T-helper 9 cell (primary cell): Measurements from ENCODE around the gene GRK5.

Experiments
- DNase-seq: peaks from one replicate; pipeline ENCODE4 v3.0.0-alpha.2; 2020

GRK5 gene

DNA sequence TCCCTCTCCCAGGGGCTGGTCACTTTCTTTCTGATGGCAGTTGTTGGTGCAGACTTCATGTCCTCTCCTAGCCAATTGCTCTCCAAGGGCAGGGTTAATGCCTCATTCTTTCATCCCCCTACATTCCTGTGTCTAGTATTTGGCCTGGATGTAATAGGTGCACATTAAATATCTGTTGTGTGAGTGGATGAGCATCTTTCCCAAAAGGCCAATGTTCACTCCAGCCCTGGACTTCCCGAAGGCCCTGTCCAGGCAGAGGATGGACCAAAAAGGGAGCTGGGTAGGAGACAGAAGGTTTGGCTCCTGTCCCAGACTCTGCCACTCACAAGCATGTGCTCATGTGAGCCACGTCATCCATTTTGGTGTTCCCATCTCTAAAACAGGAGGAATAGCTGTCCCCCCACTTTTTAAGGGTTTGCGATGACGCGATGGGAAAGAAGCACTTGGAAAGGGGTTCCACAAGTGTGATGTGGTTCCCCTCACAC lies 287.7 kb downstream of the GRK5 start:
- DNase-seq = no peak

DNA sequence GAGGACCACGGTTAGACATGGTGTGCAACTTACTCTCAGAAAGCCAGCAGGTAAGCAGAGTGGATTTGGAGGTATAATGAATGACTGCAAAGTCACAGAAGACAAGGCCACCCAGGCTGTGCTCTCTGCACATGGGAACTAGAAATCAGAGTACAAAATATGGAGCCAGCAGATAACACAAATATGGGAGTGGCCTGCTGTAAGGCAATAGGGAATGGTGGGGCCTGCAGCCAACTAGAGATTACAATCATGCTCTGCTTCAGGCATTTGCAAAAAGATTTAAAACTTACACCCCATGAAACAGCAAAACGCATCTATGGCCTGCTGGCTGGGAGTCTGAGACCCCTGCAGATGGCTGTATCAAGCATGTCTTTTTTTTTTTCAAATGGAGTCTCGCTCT lies 288.2 kb downstream of the GRK5 start:
- DNase-seq = no peak

DNA sequence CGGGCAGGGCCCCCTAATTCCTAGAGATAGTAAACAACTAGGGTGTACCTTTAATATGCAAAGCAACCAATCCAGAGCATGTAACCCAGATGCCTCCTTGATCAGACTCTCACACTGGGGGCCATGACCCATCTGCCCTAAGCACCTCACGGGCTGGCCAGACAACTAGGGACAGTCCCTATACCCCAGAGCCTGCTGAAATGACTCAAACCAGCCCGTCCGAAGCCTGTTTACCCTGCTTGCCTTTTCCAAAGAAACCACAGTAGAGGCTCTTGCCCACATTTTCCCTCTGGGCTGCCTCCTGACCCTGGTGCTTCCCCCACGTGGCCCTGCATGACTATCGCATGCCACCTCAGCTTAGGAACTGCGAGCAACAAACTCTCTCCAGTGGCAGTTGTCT lies 288.9 kb downstream of the GRK5 start:
- DNase-seq = no peak

DNA sequence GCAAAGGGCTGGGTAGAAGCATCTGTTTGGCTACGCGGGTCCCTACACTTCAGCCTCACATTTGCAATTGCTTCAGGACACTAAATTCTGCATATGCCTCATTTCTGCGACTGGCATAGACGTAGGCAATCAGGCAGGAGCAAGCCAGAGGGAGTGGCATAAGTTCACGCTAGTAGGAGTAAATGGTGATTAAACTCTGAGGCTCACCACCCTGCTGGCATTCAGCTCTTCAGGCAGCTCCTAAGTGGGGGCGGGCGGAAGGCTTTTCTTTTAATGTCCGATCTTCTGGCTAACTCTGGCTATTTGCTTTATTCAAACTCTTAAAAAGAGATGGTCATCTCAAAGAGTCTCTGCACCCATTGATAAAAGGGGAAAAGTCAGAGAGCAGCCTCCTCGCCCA lies 289.9 kb downstream of the GRK5 start:
- no peak for DNase-seq

DNA sequence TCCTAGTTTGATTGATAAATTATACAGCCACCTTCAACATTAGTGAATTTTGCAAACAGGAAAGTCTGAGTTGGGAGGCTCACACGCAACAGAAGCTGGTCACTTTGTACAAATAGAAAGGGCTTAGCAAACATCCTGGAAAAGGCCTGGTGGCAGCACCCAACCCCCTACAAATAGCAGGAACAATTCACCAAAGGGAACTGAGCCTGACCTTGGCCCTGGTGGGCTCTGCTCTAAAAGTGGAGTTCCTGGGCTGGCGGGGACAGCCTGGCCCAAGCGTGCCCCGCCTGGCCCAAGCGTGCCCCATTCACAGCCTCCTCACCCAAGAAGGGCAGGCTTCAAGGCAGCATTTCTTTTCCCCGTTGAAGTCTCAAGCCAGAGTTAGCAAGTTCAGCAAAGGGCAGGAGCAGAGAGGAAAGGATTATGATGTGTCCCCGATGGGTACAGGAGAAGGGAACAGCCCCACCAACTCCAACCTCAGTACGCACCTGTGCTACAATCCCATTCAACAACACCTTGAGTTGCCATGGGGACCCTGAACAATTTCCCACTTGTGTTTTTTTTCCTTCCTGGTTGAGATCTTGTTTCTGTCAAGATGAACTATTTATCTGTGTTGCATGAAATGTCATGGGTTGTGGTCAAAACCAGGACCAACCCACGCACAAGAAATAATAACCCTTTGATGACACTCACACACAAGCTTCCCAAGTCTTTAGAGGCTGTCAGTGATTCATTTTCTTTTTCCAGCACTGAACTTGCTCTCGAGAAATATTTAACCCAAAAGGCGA lies 291.7 kb downstream of the GRK5 start:
- DNase-seq = no peak

DNA sequence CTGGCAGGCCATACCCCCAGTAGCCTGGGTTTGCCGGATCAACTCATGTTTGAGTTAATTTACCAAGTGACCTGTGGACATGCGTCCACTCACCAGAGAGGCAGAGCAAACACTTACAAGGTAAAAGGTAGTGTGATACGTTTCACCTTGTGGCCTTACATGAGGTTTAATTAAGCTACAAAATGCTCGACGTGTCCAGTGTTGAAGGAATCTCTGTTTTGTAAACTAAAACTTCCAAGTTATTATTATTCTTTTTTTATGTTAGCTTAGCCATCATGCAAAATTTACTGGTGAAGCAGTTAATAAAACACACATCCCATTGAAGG lies 292.3 kb downstream of the GRK5 start:
- DNase-seq = no peak

DNA sequence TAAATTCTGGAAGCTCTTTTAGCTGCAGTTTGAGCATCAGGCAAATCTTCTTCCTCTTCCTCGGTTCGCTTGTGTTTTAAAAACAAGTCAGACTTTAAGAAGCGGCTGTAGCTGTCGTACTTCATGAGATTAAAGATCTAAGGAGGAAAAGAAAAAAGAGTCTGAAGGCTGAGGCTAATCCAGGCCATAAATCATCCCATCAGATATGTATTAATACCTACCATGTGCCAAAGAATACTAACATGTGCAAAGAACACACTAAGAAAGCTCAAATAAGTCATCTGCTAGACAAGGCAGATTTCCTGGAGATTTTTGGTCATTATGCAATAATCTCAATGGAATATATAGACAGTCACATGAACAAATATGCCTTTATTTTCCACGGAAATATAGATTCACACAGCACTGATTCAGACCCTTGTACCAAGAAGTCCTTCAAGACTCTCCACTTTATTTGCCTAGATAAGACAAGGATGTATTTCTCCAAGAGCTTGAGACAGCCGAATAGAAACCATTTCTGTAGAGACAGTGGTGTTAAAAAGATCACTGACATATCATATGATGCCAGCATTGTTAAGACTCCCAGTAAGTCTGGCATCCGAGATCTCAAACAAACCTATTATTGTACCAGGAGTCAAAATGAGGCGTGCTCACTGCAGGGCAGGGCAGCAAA lies 292.9 kb downstream of the GRK5 start:
- no peak for DNase-seq

DNA sequence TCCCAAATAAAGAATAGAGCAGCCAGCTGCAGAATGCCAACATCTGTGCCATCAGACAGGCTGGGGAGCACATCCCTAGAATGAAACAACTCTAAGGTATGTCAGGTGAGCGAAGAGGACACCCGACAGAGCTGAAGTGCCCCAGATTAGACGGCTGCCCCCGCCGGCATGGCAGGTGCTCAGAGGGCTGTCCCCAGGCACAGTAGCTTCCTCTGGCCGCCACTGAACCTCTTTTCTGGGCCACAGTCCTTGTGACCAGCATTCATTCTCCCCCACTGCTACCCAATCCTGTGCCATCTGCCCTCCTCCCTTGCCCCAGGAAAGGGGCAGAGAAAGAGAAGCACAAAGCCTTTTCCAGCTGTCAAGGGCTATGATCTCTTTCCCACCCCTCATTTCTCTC lies 293.4 kb downstream of the GRK5 start:
- DNase-seq = no peak

DNA sequence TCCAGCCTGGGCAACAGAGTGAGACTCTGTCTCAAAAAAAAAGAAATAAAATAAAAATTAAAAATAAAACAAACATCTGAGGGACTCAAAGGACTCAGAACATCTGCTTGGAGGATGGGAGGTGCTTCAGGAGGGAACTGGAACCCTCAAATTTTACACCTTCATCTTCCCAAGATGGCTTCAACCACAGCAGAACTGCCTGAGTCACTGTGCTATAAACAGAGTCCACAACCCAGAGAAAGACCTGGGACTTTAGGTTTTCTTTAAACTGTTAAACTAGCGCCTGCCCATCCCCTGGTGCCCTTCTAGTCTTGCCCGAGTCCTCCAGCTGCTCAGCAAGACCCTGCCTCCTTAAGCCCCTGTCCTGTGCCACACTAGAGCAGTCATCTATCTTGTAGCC lies 294.3 kb downstream of the GRK5 start:
- no peak for DNase-seq

DNA sequence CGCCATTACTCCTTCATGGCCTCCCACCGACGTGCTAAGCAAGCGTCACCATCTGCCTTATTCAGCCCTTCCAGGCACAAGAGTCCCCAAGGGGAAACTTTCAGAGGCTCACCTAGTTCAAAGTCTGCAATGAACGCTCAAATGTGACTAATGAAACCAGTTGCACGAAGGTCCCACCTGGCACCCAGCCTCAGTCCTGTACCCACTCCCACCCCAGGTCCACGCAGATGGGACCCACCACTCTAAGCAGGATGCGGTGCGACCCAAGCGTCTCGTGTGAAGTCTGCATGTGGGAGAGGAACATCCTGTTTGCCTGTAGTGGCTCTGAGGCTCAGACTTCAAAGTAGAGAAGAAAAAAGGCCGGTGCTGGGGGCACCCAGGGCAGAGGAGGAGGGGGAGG lies 294.8 kb downstream of the GRK5 start:
- peak; percentile 67 for DNase-seq

DNA sequence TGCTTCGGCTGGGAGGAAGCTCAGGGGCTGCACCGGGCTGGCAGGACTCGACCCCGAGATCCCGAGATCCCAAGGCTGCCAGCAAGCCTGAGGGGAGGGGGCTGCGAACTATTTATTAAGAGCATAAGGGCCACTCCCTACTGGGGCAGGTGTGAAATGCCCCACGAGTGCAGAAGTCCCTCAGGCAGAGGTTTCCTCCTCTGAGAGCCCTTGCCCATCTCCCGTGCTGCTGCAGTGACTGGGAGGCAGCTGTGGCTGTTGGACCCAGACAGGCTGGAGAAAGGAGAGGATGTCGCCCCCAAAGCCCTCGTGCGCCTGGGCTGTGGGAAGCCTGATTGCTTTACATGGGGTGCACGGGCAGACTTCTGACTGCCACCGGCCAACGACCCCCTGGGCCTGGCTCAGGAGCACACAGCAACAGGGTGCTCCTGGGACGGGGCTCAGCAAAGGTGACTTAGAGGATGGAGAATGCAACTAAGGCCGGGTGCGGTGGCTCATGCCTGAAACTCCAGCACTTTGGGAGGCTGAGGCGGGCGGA lies 295.3 kb downstream of the GRK5 start:
- DNase-seq = no peak

DNA sequence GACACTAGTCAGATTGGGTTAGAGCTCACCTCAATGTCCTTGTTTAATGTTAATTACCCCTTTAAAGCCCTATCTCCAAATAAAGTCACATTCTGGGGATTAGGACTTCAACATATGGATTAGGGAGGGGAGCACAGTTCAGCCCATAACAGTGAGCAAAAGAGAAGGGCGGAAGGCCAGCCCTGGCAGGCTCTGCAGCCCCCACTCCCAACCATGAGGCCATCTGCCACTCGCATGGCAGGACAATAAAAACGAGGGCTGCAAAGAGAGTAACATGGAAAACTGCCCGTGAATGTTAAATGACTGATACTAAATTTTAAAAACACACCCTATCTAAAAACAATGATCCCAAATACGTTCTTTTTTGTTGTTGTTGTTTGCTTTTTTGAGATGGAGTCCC lies 296.4 kb downstream of the GRK5 start:
- DNase-seq = no peak

DNA sequence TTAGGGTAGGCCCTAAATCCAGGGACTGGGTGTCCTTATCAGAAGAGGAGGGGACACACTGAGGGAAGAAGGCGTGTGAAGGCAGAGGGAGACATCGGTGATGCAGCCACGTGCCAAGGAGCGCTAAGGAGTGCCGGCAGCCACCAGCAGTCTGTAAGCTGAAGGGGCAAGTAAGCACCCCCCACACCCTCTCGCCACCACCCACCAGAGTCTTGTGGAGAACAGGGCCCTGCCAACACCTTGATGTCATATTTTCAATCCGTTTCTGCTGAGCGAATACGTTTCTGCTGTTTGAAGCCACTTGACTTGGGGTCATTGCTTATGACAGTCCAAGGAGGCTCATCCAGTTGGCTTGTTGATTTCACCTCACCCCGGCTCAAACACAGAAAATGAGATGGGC lies 297.3 kb downstream of the GRK5 start:
- no peak for DNase-seq

DNA sequence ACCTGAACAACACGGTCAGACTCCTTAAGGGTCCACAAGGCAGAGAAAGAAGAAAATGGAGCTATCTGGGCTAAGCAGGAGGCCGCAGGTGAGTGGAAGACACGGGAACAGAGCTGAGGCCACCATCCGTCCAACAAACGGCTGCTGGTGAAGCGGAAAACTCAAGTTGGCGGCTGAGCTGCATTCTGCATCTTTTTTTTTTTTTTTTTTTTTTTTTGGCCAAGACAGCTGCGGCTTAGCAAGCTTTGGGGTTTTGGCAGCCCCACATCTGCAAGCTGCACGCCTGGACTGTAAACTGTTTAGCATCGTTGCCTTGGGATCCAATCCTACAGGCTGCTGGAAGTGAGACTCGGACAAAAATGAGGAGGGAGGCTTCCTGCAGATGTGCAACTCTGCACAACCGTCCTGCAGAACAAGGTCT lies 297.8 kb downstream of the GRK5 start:
- no peak for DNase-seq
